ENCODE results near the gene ST6GALNAC1. TPM values are rescaled to one million over a fixed set of nuclear protein-coding genes. Genes with fewer than 3 reads are reported as not detected.

ST6GALNAC1 gene
- total and polyA plus RNA-seq, 5 donors: 2.4 to 5.0 (median 3.2) TPM

- no peaks in the 10 kb centered on the region for H3K9me3 ChIP-seq (ENCODE audit: control insufficient read depth, low read length)
- DNase-seq: no peak
- no peak for ATAC-seq
- intact Hi-C loops (cut with DNase I): loop anchor here in 1 of 4 donors (5.0 kb wide), 1 partner anchor 42 kb away; no protein-coding TSS in a partner anchor
- H3K27ac ChIP-seq (ENCODE audit: low read length): no peak overlapping the region
- H3K4me1 ChIP-seq (ENCODE audit: control insufficient read depth, insufficient read depth, low read length): peaks cover 4% of the 10 kb centered on the region
- no peak overlapping the region for H3K4me3 ChIP-seq (ENCODE audit: low read length)
- WGBS: 95% methylated on average over 6 of the region's 6 CpGs
- no peaks in the 10 kb centered on the region for H3K27me3 ChIP-seq (ENCODE audit: control insufficient read depth, insufficient read depth)
Measured at GRCh38 chr17:76675648-76676047, 32.1 kb upstream of the ST6GALNAC1 start.

- Histone ChIP-seq H3K27ac (ENCODE audit: low read length) (no peak overlapping the region), H3K9me3 (ENCODE audit: control insufficient read depth, low read length) (no peaks in the 10 kb centered on the region), H3K4me1 (ENCODE audit: control insufficient read depth, insufficient read depth, low read length) (peaks cover 4% of the 10 kb centered on the region), H3K27me3 (ENCODE audit: control insufficient read depth, insufficient read depth) (no peaks in the 10 kb centered on the region), H3K4me3 (ENCODE audit: low read length) (no peak overlapping the region)
- ATAC-seq (no peak), DNase-seq (peak in 1 of 3 donors; percentile 28)
- WGBS: 97% methylated on average over 5 of the region's 5 CpGs
- intact Hi-C loops (cut with DNase I): no loop called here
Measured at GRCh38 chr17:76674600-76674999, 31.0 kb upstream of the ST6GALNAC1 start.

- H3K27ac ChIP-seq (ENCODE audit: low read length): no peak overlapping the region
- intact Hi-C loops (cut with DNase I): no loop called here
Measured at GRCh38 chr17:76673729-76674128, 30.2 kb upstream of the ST6GALNAC1 start.

GRCh38 chr17:76672892-76673291, 29.3 kb upstream of the ST6GALNAC1 start:
- intact Hi-C loops (cut with DNase I): no loop called here
- WGBS: 94% methylated on average over 3 of the region's 3 CpGs
- H3K27ac ChIP-seq (ENCODE audit: low read length): peak overlapping the region; percentile 15
- no peaks in the 10 kb centered on the region for H3K27me3 ChIP-seq (ENCODE audit: control insufficient read depth, insufficient read depth)
- H3K4me1 ChIP-seq (ENCODE audit: control insufficient read depth, insufficient read depth, low read length): peaks cover 4% of the 10 kb centered on the region
- ATAC-seq (no peak), DNase-seq (no peak)
- H3K9me3 ChIP-seq (ENCODE audit: control insufficient read depth, low read length): no peaks in the 10 kb centered on the region
- H3K4me3 ChIP-seq (ENCODE audit: low read length): no peak overlapping the region

More at GRCh38 chr17:76673729-76674128, 30.2 kb upstream of the ST6GALNAC1 start:
- DNase-seq (no peak), ATAC-seq (no peak)
- Histone ChIP-seq H3K4me3 (ENCODE audit: low read length) (no peak overlapping the region), H3K4me1 (ENCODE audit: control insufficient read depth, insufficient read depth, low read length) (peaks cover 4% of the 10 kb centered on the region), H3K27me3 (ENCODE audit: control insufficient read depth, insufficient read depth) (no peaks in the 10 kb centered on the region), H3K9me3 (ENCODE audit: control insufficient read depth, low read length) (no peaks in the 10 kb centered on the region)
- WGBS: 76% methylated on average over 5 of the region's 5 CpGs

GRCh38 chr17:76672270-76672851, 28.8 kb upstream of the ST6GALNAC1 start:
- no peak for ATAC-seq
- WGBS: 55% methylated on average over 13 of the region's 13 CpGs
- intact Hi-C loops (cut with DNase I): no loop called here

GRCh38 chr17:76671912-76672262, 28.3 kb upstream of the ST6GALNAC1 start:
- H3K27me3 ChIP-seq (ENCODE audit: control insufficient read depth, insufficient read depth): no peaks in the 10 kb centered on the region
- ATAC-seq (peak in 1 of 2 donors; percentile 1), DNase-seq (peak in 1 of 3 donors; percentile 35)
- under 1% methylated on average over 19 of the region's 19 CpGs for WGBS
- H3K27ac ChIP-seq (ENCODE audit: low read length): peak overlapping the region; percentile 71
- peaks cover 4% of the 10 kb centered on the region for H3K4me1 ChIP-seq (ENCODE audit: control insufficient read depth, insufficient read depth, low read length)
- H3K4me3 ChIP-seq (ENCODE audit: low read length): peak overlapping the region; percentile 71
- intact Hi-C loops (cut with DNase I): no loop called here
- H3K9me3 ChIP-seq (ENCODE audit: control insufficient read depth, low read length): no peaks in the 10 kb centered on the region

More at GRCh38 chr17:76672270-76672851, 28.8 kb upstream of the ST6GALNAC1 start:
- H3K9me3 ChIP-seq (ENCODE audit: control insufficient read depth, low read length): no peaks in the 10 kb centered on the region
- DNase-seq: no peak
- no peaks in the 10 kb centered on the region for H3K27me3 ChIP-seq (ENCODE audit: control insufficient read depth, insufficient read depth)
- peak overlapping the region; percentile 71 for H3K4me3 ChIP-seq (ENCODE audit: low read length)
- H3K27ac ChIP-seq (ENCODE audit: low read length): peak overlapping the region; percentile 71
- H3K4me1 ChIP-seq (ENCODE audit: control insufficient read depth, insufficient read depth, low read length): peaks cover 4% of the 10 kb centered on the region

- ATAC-seq: peak; percentile 98 to 99
- intact Hi-C loops (cut with DNase I): no loop called here
Measured at GRCh38 chr17:76671123-76671911, 27.8 kb upstream of the ST6GALNAC1 start.

GRCh38 chr17:76670718-76671122, 27.2 kb upstream of the ST6GALNAC1 start:
- DNase-seq (no peak), ATAC-seq (no peak)
- Histone ChIP-seq H3K27me3 (ENCODE audit: control insufficient read depth, insufficient read depth) (no peaks in the 10 kb centered on the region), H3K9me3 (ENCODE audit: control insufficient read depth, low read length) (no peaks in the 10 kb centered on the region), H3K4me3 (ENCODE audit: low read length) (no peak overlapping the region), H3K27ac (ENCODE audit: low read length) (peak overlapping the region; percentile 87), H3K4me1 (ENCODE audit: control insufficient read depth, insufficient read depth, low read length) (peaks cover 4% of the 10 kb centered on the region)
- WGBS: 56% methylated on average over 9 of the region's 9 CpGs
- intact Hi-C loops (cut with DNase I): no loop called here

More at GRCh38 chr17:76671123-76671911, 27.8 kb upstream of the ST6GALNAC1 start:
- WGBS: 14% methylated on average over 32 of the region's 32 CpGs
- peaks cover 4% of the 10 kb centered on the region for H3K4me1 ChIP-seq (ENCODE audit: control insufficient read depth, insufficient read depth, low read length)
- no peaks in the 10 kb centered on the region for H3K27me3 ChIP-seq (ENCODE audit: control insufficient read depth, insufficient read depth)
- H3K9me3 ChIP-seq (ENCODE audit: control insufficient read depth, low read length): no peaks in the 10 kb centered on the region
- H3K4me3 ChIP-seq (ENCODE audit: low read length): peak overlapping the region; percentile 71
- DNase-seq: peak; percentile 100
- H3K27ac ChIP-seq (ENCODE audit: low read length): peak overlapping the region; percentile 87

- 83% methylated on average over 9 of the region's 9 CpGs for WGBS
- ATAC-seq (no peak), DNase-seq (peak in 1 of 3 donors; percentile 42)
- H3K27ac ChIP-seq (ENCODE audit: low read length): no peak overlapping the region
- H3K9me3 ChIP-seq (ENCODE audit: control insufficient read depth, low read length): no peaks in the 10 kb centered on the region
- no peaks in the 10 kb centered on the region for H3K27me3 ChIP-seq (ENCODE audit: control insufficient read depth, insufficient read depth)
- H3K4me1 ChIP-seq (ENCODE audit: control insufficient read depth, insufficient read depth, low read length): peaks cover 4% of the 10 kb centered on the region
- H3K4me3 ChIP-seq (ENCODE audit: low read length): no peak overlapping the region
- intact Hi-C loops (cut with DNase I): no loop called here
Measured at GRCh38 chr17:76670020-76670717, 26.6 kb upstream of the ST6GALNAC1 start.

GRCh38 chr17:76667786-76668453, 24.4 kb upstream of the ST6GALNAC1 start:
- Histone ChIP-seq H3K9me3 (ENCODE audit: control insufficient read depth, low read length) (no peaks in the 10 kb centered on the region), H3K27ac (ENCODE audit: low read length) (no peak overlapping the region), H3K27me3 (ENCODE audit: control insufficient read depth, insufficient read depth) (no peaks in the 10 kb centered on the region), H3K4me1 (ENCODE audit: control insufficient read depth, insufficient read depth, low read length) (peaks cover 4% of the 10 kb centered on the region), H3K4me3 (ENCODE audit: low read length) (no peak overlapping the region)
- DNase-seq (no peak), ATAC-seq (no peak)
- 74% methylated on average over 14 of the region's 14 CpGs for WGBS
- intact Hi-C loops (cut with DNase I): no loop called here

GRCh38 chr17:76667491-76667755, 23.9 kb upstream of the ST6GALNAC1 start:
- Histone ChIP-seq H3K4me3 (ENCODE audit: low read length) (no peak overlapping the region), H3K9me3 (ENCODE audit: control insufficient read depth, low read length) (no peaks in the 10 kb centered on the region), H3K27me3 (ENCODE audit: control insufficient read depth, insufficient read depth) (no peaks in the 10 kb centered on the region), H3K27ac (ENCODE audit: low read length) (no peak overlapping the region), H3K4me1 (ENCODE audit: control insufficient read depth, insufficient read depth, low read length) (peaks cover 4% of the 10 kb centered on the region)
- DNase-seq (no peak), ATAC-seq (no peak)
- WGBS: 43% methylated on average over 2 of the region's 2 CpGs
- intact Hi-C loops (cut with DNase I): no loop called here

All from right cardiac atrium (tissue), 5 donors.